ENCODE results near the gene KITLG. TPM values are rescaled to one million over a fixed set of nuclear protein-coding genes. Genes with fewer than 3 reads are reported as not detected.

The KITLG gene
- total and polyA plus RNA-seq, 2 of the 8 experiments (the other 6 are each of a cell fraction or from before 2014, with no cell fraction given) = 1.3 to 7.8 TPM

GRCh38 chr12:88553941-88554658 is 26.2 kb downstream of the KITLG start:
- Histone ChIP-seq H3K4ac (replicated peaks; ENCODE audit: insufficient read length, low read depth, low read length) (no peak overlapping the region), H4K91ac (replicated peaks; ENCODE audit: insufficient read length, low read length) (no peak overlapping the region), H2AK5ac (ENCODE audit: low read depth, low read length) (no peak overlapping the region), H3K23ac (ENCODE audit: insufficient read length) (no peak overlapping the region), H2BK20ac (ENCODE audit: low read length) (no peak overlapping the region), H3K9me3 (ENCODE audit: insufficient read depth in 2 of 2, low read depth in 1 of 2, low read length in 1 of 2) (no peaks in the 10 kb centered on the region), H3K27me3 (replicated peaks in 1 of 4; ENCODE audit: control insufficient read depth in 3 of 4, extremely low read depth in 1 of 4, insufficient read depth in 3 of 4, low read length in 3 of 4) (no peaks in the 10 kb centered on the region), H3K18ac (ENCODE audit: extremely low read depth, low read length) (no peak overlapping the region), H3K79me1 (ENCODE audit: low read depth, low read length) (no peaks in the 10 kb centered on the region), H2BK15ac (ENCODE audit: low read length) (no peak overlapping the region), H3K23me2 (ENCODE audit: low read depth, low read length) (no peaks in the 10 kb centered on the region), H4K5ac (ENCODE audit: insufficient read length, low read depth, low read length) (no peak overlapping the region), H3K14ac (ENCODE audit: insufficient read length) (no peak overlapping the region), H3K27ac (ENCODE audit: low read depth, low read length) (no peak overlapping the region), H3K4me2 (ENCODE audit: insufficient read depth in 1 of 2, low read depth in 2 of 2, low read length in 2 of 2) (no peak overlapping the region), H4K8ac (ENCODE audit: extremely low read depth, insufficient read depth, low read length) (no peak overlapping the region), H3K9ac (replicated peaks in 1 of 4; ENCODE audit: extremely low read depth in 1 of 4, low read depth in 3 of 4, low read length in 3 of 4) (no peak overlapping the region), H2AFZ (ENCODE audit: low read length) (no peak overlapping the region), H2BK12ac (ENCODE audit: low read depth, low read length) (no peak overlapping the region), H3K36me3 (ENCODE audit: control insufficient read depth in 2 of 4, insufficient read depth in 4 of 4, low read length in 3 of 4) (no peaks in the 10 kb centered on the region), H4K20me1 (replicated peaks in 1 of 2; ENCODE audit: control insufficient read depth in 1 of 2, insufficient read depth in 2 of 2, low read length in 2 of 2) (no peaks in the 10 kb centered on the region), H3K79me2 (ENCODE audit: control insufficient read depth in 1 of 2, insufficient read depth in 2 of 2, low read length in 2 of 2) (no peaks in the 10 kb centered on the region), H3K4me1 (replicated peaks in 1 of 4; ENCODE audit: control insufficient read depth in 3 of 4, insufficient read depth in 4 of 4, low read length in 3 of 4) (peaks cover 0 to 3% (median under 1%) of the 10 kb centered on the region in 4 experiments; a peak in 2 of 7 replicates), H3K56ac (replicated peaks; ENCODE audit: insufficient read length, low read depth, low read length) (no peak overlapping the region), H2BK120ac (replicated peaks; ENCODE audit: low read depth, low read length) (no peak overlapping the region), H2BK5ac (ENCODE audit: low read depth, low read length) (no peak overlapping the region), H3K4me3 (ENCODE audit: extremely low read depth in 1 of 4, insufficient read depth in 2 of 4, low read depth in 3 of 4, low read length in 4 of 4) (no peak overlapping the region)
- WGBS, 2 experiments (ENCODE audit: extremely low coverage in 1 of 2, insufficient coverage in 1 of 2, insufficient read length in 1 of 2, insufficient replicate concordance in 2 of 2, low coverage in 1 of 2, low lambda C conversion rate in 2 of 2, missing lambda C conversion rate in 1 of 2) = 72% methylated on average over 3 of the region's 3 CpGs; no CpG with 5 or more reads in 1 of the 2 experiments
- DNase-seq (ENCODE audit: low read depth in 1 of 2, low spot score in 2 of 2) (no peak), FAIRE-seq (no peak)
- no peak for TF ChIP-seq KDM1A (IDR thresholded peaks at IDR 0.05; ENCODE audit: borderline replicate concordance, low read length)
- no peak for TF ChIP-seq RAD21 (IDR thresholded peaks at IDR 0.05 in 1 of 2, conservative IDR thresholded peaks at IDR 0.05 in 1 of 2; ENCODE audit: low read depth in 2 of 2, low read length in 2 of 2)
- TF ChIP-seq TAF7 (optimal IDR thresholded peaks at IDR 0.05; ENCODE audit: borderline replicate concordance, low read depth, low read length) = no peak
- TF ChIP-seq KDM4A (IDR thresholded peaks at IDR 0.05; ENCODE audit: low read depth, low read length, severe bottlenecking) = no peak
- no peak for TF ChIP-seq NRF1 (IDR thresholded peaks at IDR 0.05; ENCODE audit: low read depth, low read length)
- no peak for TF ChIP-seq CBX8 (IDR thresholded peaks at IDR 0.05; ENCODE audit: borderline replicate concordance, low read depth, low read length)
- ChIA-PET CTCF (ENCODE audit: partially characterized antibody) (interaction anchor here (0.7 to 1.3 kb wide), 3 partner anchors 9 to 26 kb away, joined by 3 to 4 read pairs (median 3); partner anchors contain the start of gene KITLG), POLR2A (ENCODE audit: partially characterized antibody) (interaction anchor here (1.1 kb wide), 1 partner anchor 26 kb away, joined by 3 read pairs; no protein-coding TSS in a partner anchor)
